ENCODE data around the gene GALNTL6.

Gene GALNTL6

DNA sequence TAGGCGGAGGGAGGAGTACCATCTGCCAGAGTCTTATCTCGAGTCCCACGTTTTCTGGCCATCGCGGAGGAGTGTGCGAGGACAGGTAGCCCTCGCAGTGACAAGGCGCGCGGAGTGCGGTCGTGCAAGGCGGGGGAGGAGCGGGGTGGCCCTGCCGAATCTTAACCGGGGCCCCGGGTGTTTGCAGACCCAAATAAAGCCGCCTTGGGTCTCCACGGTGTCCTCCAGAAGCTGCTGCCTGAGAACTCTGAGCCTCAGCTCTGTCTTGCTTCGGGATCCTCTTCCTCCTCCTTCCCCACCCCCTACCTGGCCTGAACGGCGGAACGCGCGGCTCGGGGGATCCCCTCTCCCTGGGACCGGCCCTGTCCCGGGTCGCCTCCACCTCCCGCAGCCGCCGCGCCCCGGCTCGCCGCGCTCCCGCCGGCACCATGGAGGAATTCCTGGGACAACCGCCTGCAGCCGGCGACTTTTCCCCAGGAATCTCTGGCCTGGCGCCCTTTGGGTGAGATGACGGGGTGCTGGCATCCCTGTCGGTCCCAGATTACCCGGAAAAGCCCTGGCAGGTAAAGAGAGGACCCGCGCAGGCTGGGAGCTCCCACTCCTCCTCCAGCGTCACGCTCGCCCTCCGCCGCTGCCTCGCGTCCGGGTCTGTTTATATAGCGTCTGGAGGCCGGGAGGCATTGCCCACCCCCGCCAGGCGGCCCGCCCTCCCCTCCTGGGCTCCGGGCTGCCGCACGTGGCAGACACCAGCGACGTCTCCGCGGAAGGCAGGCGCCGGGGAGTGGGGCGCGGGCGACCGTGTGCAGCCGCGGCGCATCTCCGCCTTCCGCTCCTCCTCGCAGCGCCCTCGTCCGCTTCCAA lies at the start of gene GALNTL6:
GALNTL6 (plus strand) TSS at position 740 of the 861 bp plus-strand sequence.
- H3K36me3 Mint-ChIP-seq = peaks cover 2% of the 10 kb centered on the region
- no peaks in the 10 kb centered on the region for H3K9me3 Mint-ChIP-seq
- no peak within 1 kb of the TSS for H3K4me3 Mint-ChIP-seq
- no peaks in the 10 kb centered on the region for H3K4me1 Mint-ChIP-seq
- H3K27me3 Mint-ChIP-seq = peaks cover 23% of the 10 kb centered on the region
- H3K27ac Mint-ChIP-seq = no peak within 1 kb of the TSS

- H3K27me3 Mint-ChIP-seq = no peaks in the 10 kb centered on the region
- H3K36me3 Mint-ChIP-seq = no peaks in the 10 kb centered on the region
- H3K4me3 Mint-ChIP-seq = no peak overlapping the region
- no peak overlapping the region for H3K27ac Mint-ChIP-seq
- no peaks in the 10 kb centered on the region for H3K9me3 Mint-ChIP-seq
- H3K4me1 Mint-ChIP-seq = no peaks in the 10 kb centered on the region
These were observed 47.7 kb upstream of the GALNTL6 start for GRCh38 chr4:171765514-171765913.

GRCh38 chr4:171774642-171775190 lies 38.5 kb upstream of the GALNTL6 start:
- no peaks in the 10 kb centered on the region for H3K9me3 Mint-ChIP-seq
- no peaks in the 10 kb centered on the region for H3K27me3 Mint-ChIP-seq
- H3K27ac Mint-ChIP-seq = no peak overlapping the region
- no peak overlapping the region for H3K4me3 Mint-ChIP-seq
- no peaks in the 10 kb centered on the region for H3K4me1 Mint-ChIP-seq
- H3K36me3 Mint-ChIP-seq = no peaks in the 10 kb centered on the region

- Mint-ChIP-seq H3K27me3 (no peaks in the 10 kb centered on the region), H3K4me3 (no peak overlapping the region), H3K27ac (no peak overlapping the region), H3K9me3 (peaks cover 14% of the 10 kb centered on the region), H3K4me1 (no peaks in the 10 kb centered on the region), H3K36me3 (no peaks in the 10 kb centered on the region)
These were observed 33.9 kb upstream of the GALNTL6 start for GRCh38 chr4:171779301-171779700.

DNA sequence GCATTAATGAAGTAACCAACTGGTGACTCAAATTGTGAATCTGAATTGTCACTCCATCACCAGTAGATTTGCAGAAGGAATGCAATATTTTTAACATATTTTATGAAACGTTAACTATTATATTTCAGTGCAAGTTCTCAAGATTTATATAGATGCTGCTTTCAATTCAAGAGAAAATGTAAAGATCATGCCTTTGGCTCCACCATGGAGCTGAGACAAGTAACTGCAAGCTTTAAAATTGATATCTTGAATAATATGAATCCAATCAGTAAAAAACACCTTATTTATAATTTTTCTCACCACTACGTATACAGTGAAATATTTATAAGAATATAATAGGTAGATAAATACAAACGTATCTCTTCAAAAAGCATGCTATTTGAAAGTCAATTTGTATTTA lies 27.8 kb upstream of the GALNTL6 start:
- Mint-ChIP-seq H3K4me1 (no peaks in the 10 kb centered on the region), H3K9me3 (peaks cover 14% of the 10 kb centered on the region), H3K27me3 (no peaks in the 10 kb centered on the region), H3K27ac (no peak overlapping the region), H3K36me3 (no peaks in the 10 kb centered on the region), H3K4me3 (no peak overlapping the region)

- no peaks in the 10 kb centered on the region for H3K36me3 Mint-ChIP-seq
- no peak overlapping the region for H3K4me3 Mint-ChIP-seq
These were observed 19.5 kb upstream of the GALNTL6 start for GRCh38 chr4:171793723-171794122.

DNA sequence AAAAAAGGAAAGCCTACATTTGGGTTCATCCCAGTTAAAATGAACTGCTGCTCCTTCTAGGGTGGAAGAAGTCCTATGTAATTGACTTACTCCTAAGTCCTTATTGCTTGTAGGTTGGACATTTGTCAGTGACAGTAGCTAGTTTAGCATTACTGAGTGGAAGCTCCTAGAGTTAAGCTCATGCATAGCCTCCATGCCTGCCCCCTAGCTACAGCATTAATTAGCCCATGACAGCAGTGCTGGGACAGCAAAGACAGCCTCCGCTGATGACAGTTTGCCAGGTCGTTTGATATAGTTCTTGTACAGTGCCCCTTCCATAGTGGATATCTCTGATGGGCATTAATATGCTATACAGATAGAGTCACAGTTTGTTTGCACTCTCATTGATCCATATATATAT lies 18.7 kb upstream of the GALNTL6 start:
- Mint-ChIP-seq H3K4me3 (no peak overlapping the region), H3K9me3 (no peaks in the 10 kb centered on the region), H3K36me3 (no peaks in the 10 kb centered on the region), H3K4me1 (no peaks in the 10 kb centered on the region), H3K27ac (no peak overlapping the region), H3K27me3 (no peaks in the 10 kb centered on the region)

More at GRCh38 chr4:171793723-171794122, 19.5 kb upstream of the GALNTL6 start:
- no peaks in the 10 kb centered on the region for H3K27me3 Mint-ChIP-seq
- H3K27ac Mint-ChIP-seq = no peak overlapping the region
- H3K4me1 Mint-ChIP-seq = no peaks in the 10 kb centered on the region
- no peaks in the 10 kb centered on the region for H3K9me3 Mint-ChIP-seq

- Mint-ChIP-seq H3K36me3 (peaks cover 2% of the 10 kb centered on the region), H3K9me3 (no peaks in the 10 kb centered on the region), H3K27me3 (peaks cover 20% of the 10 kb centered on the region), H3K4me1 (no peaks in the 10 kb centered on the region), H3K27ac (no peak overlapping the region), H3K4me3 (no peak overlapping the region)
These were observed 3.4 kb upstream of the GALNTL6 start for GRCh38 chr4:171809854-171810253.

- H3K27ac Mint-ChIP-seq = no peak overlapping the region
- no peak overlapping the region for H3K4me3 Mint-ChIP-seq
- H3K9me3 Mint-ChIP-seq = no peaks in the 10 kb centered on the region
- H3K27me3 Mint-ChIP-seq = peaks cover 23% of the 10 kb centered on the region
- H3K4me1 Mint-ChIP-seq = no peaks in the 10 kb centered on the region
- H3K36me3 Mint-ChIP-seq = peaks cover 2% of the 10 kb centered on the region
These were observed 905 bp upstream of the GALNTL6 start for GRCh38 chr4:171812333-171812664.

GRCh38 chr4:171813526-171814250 lies 484 bp downstream of the GALNTL6 start:
- H3K4me3 Mint-ChIP-seq = no peak overlapping the region
- H3K27me3 Mint-ChIP-seq = peaks cover 23% of the 10 kb centered on the region
- H3K4me1 Mint-ChIP-seq = no peaks in the 10 kb centered on the region
- H3K9me3 Mint-ChIP-seq = no peaks in the 10 kb centered on the region
- no peak overlapping the region for H3K27ac Mint-ChIP-seq
- peaks cover 2% of the 10 kb centered on the region for H3K36me3 Mint-ChIP-seq

DNA sequence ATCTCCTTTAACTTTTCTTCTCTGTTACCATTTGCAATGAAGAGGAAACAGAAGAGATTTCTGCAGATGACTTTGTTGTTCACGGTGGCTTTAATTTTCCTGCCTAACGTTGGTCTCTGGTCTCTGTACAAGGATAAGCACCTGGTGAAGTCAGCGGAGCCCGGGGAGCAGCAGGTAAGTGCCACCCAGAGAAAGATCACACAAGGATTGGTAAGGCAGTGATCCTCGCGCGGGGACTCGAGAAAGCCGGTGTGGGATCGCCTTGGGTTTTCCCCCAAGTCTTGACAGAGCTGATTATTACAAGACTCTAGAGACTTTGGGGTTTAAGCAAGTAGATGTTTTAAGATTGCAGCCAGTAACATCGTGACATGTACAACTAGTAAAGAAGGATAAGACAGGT lies 1.3 kb downstream of the GALNTL6 start:
- Mint-ChIP-seq H3K4me3 (no peak overlapping the region), H3K9me3 (no peaks in the 10 kb centered on the region), H3K36me3 (peaks cover 2% of the 10 kb centered on the region), H3K27me3 (peaks cover 23% of the 10 kb centered on the region), H3K27ac (no peak overlapping the region), H3K4me1 (no peaks in the 10 kb centered on the region)

DNA sequence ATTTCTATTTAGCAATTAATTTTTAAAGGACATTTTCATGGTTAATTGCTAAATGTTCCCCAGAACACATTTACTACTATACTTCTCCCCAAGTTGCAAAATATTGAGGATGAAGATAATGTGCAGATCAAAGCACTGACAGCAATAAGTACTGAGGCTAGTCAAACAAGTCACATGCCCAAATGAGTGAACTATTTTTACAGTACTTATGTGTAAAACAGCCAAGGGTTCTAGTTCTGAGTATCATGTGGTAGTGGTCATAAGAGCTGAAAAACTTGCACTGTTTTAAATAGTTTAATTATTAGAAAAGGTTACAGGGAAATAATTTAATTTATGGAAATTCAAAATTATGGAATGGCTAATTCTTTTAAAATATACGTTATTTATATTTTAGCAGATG lies 3.8 kb downstream of the GALNTL6 start:
- Mint-ChIP-seq H3K9me3 (no peaks in the 10 kb centered on the region), H3K4me3 (no peak overlapping the region), H3K4me1 (no peaks in the 10 kb centered on the region), H3K27me3 (peaks cover 17% of the 10 kb centered on the region), H3K36me3 (no peaks in the 10 kb centered on the region), H3K27ac (no peak overlapping the region)

GRCh38 chr4:171834640-171835039 lies 21.4 kb downstream of the GALNTL6 start:
- H3K27ac Mint-ChIP-seq = no peak overlapping the region
- no peak overlapping the region for H3K4me3 Mint-ChIP-seq
- H3K9me3 Mint-ChIP-seq = peaks cover 6% of the 10 kb centered on the region
- H3K4me1 Mint-ChIP-seq = no peaks in the 10 kb centered on the region
- no peaks in the 10 kb centered on the region for H3K36me3 Mint-ChIP-seq
- no peaks in the 10 kb centered on the region for H3K27me3 Mint-ChIP-seq

- H3K27me3 Mint-ChIP-seq = no peaks in the 10 kb centered on the region
- H3K4me3 Mint-ChIP-seq = no peak overlapping the region
- H3K9me3 Mint-ChIP-seq = peaks cover 2% of the 10 kb centered on the region
These were observed 30.3 kb downstream of the GALNTL6 start for GRCh38 chr4:171843456-171843855.

GRCh38 chr4:171846232-171846631 lies 33.0 kb downstream of the GALNTL6 start:
- Mint-ChIP-seq H3K27me3 (no peaks in the 10 kb centered on the region), H3K4me1 (no peaks in the 10 kb centered on the region), H3K9me3 (no peaks in the 10 kb centered on the region), H3K27ac (no peak overlapping the region), H3K36me3 (no peaks in the 10 kb centered on the region), H3K4me3 (no peak overlapping the region)

More at GRCh38 chr4:171843456-171843855, 30.3 kb downstream of the GALNTL6 start:
- H3K4me1 Mint-ChIP-seq = no peaks in the 10 kb centered on the region
- H3K27ac Mint-ChIP-seq = no peak overlapping the region
- H3K36me3 Mint-ChIP-seq = no peaks in the 10 kb centered on the region

- Mint-ChIP-seq H3K27ac (no peak overlapping the region), H3K9me3 (no peaks in the 10 kb centered on the region), H3K27me3 (no peaks in the 10 kb centered on the region), H3K4me3 (no peak overlapping the region), H3K36me3 (no peaks in the 10 kb centered on the region), H3K4me1 (no peaks in the 10 kb centered on the region)
These were observed 33.7 kb downstream of the GALNTL6 start for GRCh38 chr4:171846893-171847292.

All from activated naive CD4-positive, alpha-beta T cell treated with anti-CD3 and anti-CD28 coated beads, Interleukin-2, amount 50 U/mL, for 24 hours (primary cell).